GM23338 (cell line): ENCODE results near the gene ARL11.

Experiments
- CREB1 ChIP-seq: fragments of 250-450 bp; sonication (Bioruptor Pico); IDR thresholded peaks from 2 replicates; pipeline ENCODE4 v1.5.0; 2020; ENCODE audit warnings: low read depth, mild to moderate bottlenecking, moderate library complexity
- EZH2 ChIP-seq: fragments of 200-600 bp; sonication (generic); IDR thresholded peaks from one replicate; pipeline ENCODE4 v1.8.0; 2017; ENCODE audit warnings: antibody characterized with exemption, mild to moderate bottlenecking, low read depth; ENCODE audit not compliant: unreplicated experiment
- EZH2phosphoT487 ChIP-seq: fragments of 200-600 bp; sonication (generic); IDR thresholded peaks from one replicate; pipeline ENCODE4 v1.8.1; 2018; ENCODE audit warnings: antibody characterized with exemption; ENCODE audit not compliant: unreplicated experiment
- JUNB ChIP-seq: IDR thresholded peaks from one replicate; pipeline ENCODE4 v1.6.1; 2016; ENCODE audit warnings: antibody characterized with exemption; ENCODE audit not compliant: unreplicated experiment
- NANOG ChIP-seq: IDR thresholded peaks from 2 replicates; pipeline ENCODE4 v1.6.1; 2016; ENCODE audit warnings: antibody characterized with exemption, borderline replicate concordance
- POLR2AphosphoS5 ChIP-seq: IDR thresholded peaks from 2 replicates; pipeline ENCODE4 v1.6.1; 2016; ENCODE audit warnings: antibody characterized with exemption, low read depth
- REST ChIP-seq: IDR thresholded peaks from one replicate; pipeline ENCODE4 v1.6.1; 2018; ENCODE audit warnings: antibody characterized with exemption; ENCODE audit not compliant: unreplicated experiment
- STAT1 ChIP-seq: IDR thresholded peaks from one replicate; pipeline ENCODE4 v1.6.1; 2016; ENCODE audit warnings: antibody characterized with exemption; ENCODE audit not compliant: unreplicated experiment
- ZNF114 ChIP-seq: fragments of 250-450 bp; sonication (Bioruptor Pico); IDR thresholded peaks from 2 replicates; pipeline ENCODE4 v1.5.0; 2020; ENCODE audit warnings: mild to moderate bottlenecking, moderate library complexity
- TF ChIP-seq, protein P1 (sequence below), 2 experiments: fragments of 200-600 bp in 1 of 2; sonication (generic) in 1 of 2; conservative IDR thresholded peaks; 2 replicates each; pipeline versions ENCODE4 v1.5.1 to v1.6.1; 2016 to 2017; ENCODE audit warnings: antibody characterized with exemption in 2 of 2, low read depth in 2 of 2, mild to moderate bottlenecking in 2 of 2, moderate library complexity in 1 of 2
- TF ChIP-seq, protein P2 (sequence below): IDR thresholded peaks from 2 replicates; pipeline ENCODE4 v1.6.1; 2016; ENCODE audit warnings: antibody characterized with exemption

- TF ChIP-seq CREB1 (no peak), STAT1 (no peak), POLR2AphosphoS5 (no peak), REST (no peak), EZH2 (no peak), ZNF114 (CRISPR knock-in tag) (no peak), EZH2phosphoT487 (no peak), NANOG (no peak), JUNB (no peak)
- TF ChIP-seq, protein P1, sequence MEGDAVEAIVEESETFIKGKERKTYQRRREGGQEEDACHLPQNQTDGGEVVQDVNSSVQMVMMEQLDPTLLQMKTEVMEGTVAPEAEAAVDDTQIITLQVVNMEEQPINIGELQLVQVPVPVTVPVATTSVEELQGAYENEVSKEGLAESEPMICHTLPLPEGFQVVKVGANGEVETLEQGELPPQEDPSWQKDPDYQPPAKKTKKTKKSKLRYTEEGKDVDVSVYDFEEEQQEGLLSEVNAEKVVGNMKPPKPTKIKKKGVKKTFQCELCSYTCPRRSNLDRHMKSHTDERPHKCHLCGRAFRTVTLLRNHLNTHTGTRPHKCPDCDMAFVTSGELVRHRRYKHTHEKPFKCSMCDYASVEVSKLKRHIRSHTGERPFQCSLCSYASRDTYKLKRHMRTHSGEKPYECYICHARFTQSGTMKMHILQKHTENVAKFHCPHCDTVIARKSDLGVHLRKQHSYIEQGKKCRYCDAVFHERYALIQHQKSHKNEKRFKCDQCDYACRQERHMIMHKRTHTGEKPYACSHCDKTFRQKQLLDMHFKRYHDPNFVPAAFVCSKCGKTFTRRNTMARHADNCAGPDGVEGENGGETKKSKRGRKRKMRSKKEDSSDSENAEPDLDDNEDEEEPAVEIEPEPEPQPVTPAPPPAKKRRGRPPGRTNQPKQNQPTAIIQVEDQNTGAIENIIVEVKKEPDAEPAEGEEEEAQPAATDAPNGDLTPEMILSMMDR (conservative IDR thresholded peaks at IDR 0.05; ENCODE audit: low read depth in 2 of 2): no peak
- TF ChIP-seq, protein P2, sequence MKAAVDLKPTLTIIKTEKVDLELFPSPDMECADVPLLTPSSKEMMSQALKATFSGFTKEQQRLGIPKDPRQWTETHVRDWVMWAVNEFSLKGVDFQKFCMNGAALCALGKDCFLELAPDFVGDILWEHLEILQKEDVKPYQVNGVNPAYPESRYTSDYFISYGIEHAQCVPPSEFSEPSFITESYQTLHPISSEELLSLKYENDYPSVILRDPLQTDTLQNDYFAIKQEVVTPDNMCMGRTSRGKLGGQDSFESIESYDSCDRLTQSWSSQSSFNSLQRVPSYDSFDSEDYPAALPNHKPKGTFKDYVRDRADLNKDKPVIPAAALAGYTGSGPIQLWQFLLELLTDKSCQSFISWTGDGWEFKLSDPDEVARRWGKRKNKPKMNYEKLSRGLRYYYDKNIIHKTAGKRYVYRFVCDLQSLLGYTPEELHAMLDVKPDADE: no peak
Observed at GRCh38 chr13:49620170-49620621, 8.1 kb upstream of the ARL11 start.
